ENCODE results near the gene TEAD2. TPM values are rescaled to one million over a fixed set of nuclear protein-coding genes. Genes with fewer than 3 reads are reported as not detected.

TEAD2 gene
- total RNA-seq, 1 donor from 2014 or later, result 58.2 TPM

GRCh38 chr19:49398931-49399330 lies 36.7 kb upstream of the TEAD2 start:
- Histone ChIP-seq H3K4me1 (ENCODE audit: insufficient read depth, low read length) (no peaks in the 10 kb centered on the region), H2AFZ (ENCODE audit: low read depth, low read length) (no peak overlapping the region), H3K27ac (ENCODE audit: low read depth, low read length) (no peak overlapping the region), H4K20me1 (ENCODE audit: insufficient read depth, low read length) (no peaks in the 10 kb centered on the region), H3K4me3 (ENCODE audit: insufficient read depth, low read depth, low read length) (no peak overlapping the region), H3K9ac (ENCODE audit: low read length) (no peak overlapping the region), H3K36me3 (ENCODE audit: insufficient read depth, low read length) (no peaks in the 10 kb centered on the region), H3K79me2 (ENCODE audit: insufficient read depth, low read length) (no peaks in the 10 kb centered on the region), H3K27me3 (ENCODE audit: insufficient read depth, low read length) (no peaks in the 10 kb centered on the region), H3K9me3 (ENCODE audit: insufficient read depth, low read depth, low read length) (no peaks in the 10 kb centered on the region), H3K4me2 (ENCODE audit: low read length) (no peak overlapping the region)
- no peak for TF ChIP-seq EZH2 (IDR thresholded peaks at IDR 0.05; ENCODE audit: insufficient read depth, low read length)
- TF ChIP-seq CTCF (IDR thresholded peaks at IDR 0.05; ENCODE audit: insufficient read depth, low read depth, low read length), result no peak
- no peak overlapping the region for H3K4me3 Mint-ChIP-seq (ENCODE audit: unreplicated experiment)
- H3K4me1 Mint-ChIP-seq (ENCODE audit: low read depth, unreplicated experiment), result peaks cover 7% of the 10 kb centered on the region
- no peaks in the 10 kb centered on the region for H3K36me3 Mint-ChIP-seq (ENCODE audit: low read depth, unreplicated experiment)
- no peak for DNase-seq (ENCODE audit: low read depth)
- H3K27ac Mint-ChIP-seq (ENCODE audit: unreplicated experiment), result no peak overlapping the region
- no peak for FAIRE-seq
- no peaks in the 10 kb centered on the region for H3K9me3 Mint-ChIP-seq (ENCODE audit: unreplicated experiment)
- peaks cover 34% of the 10 kb centered on the region for H3K27me3 Mint-ChIP-seq (ENCODE audit: low read depth, unreplicated experiment)

GRCh38 chr19:49398001-49398615 lies 35.9 kb upstream of the TEAD2 start:
- Mint-ChIP-seq H3K27me3 (ENCODE audit: low read depth, unreplicated experiment) (peaks cover 38% of the 10 kb centered on the region), H3K4me1 (ENCODE audit: low read depth, unreplicated experiment) (no peaks in the 10 kb centered on the region), H3K4me3 (ENCODE audit: unreplicated experiment) (no peak overlapping the region), H3K9me3 (ENCODE audit: unreplicated experiment) (no peaks in the 10 kb centered on the region), H3K36me3 (ENCODE audit: low read depth, unreplicated experiment) (no peaks in the 10 kb centered on the region), H3K27ac (ENCODE audit: unreplicated experiment) (no peak overlapping the region)
- FAIRE-seq (no peak), DNase-seq (ENCODE audit: low read depth) (no peak)
- H3K79me2 ChIP-seq (ENCODE audit: insufficient read depth, low read length), result no peaks in the 10 kb centered on the region
- no peaks in the 10 kb centered on the region for H3K9me3 ChIP-seq (ENCODE audit: insufficient read depth, low read depth, low read length)
- no peaks in the 10 kb centered on the region for H4K20me1 ChIP-seq (ENCODE audit: insufficient read depth, low read length)
- H3K36me3 ChIP-seq (ENCODE audit: insufficient read depth, low read length), result no peaks in the 10 kb centered on the region
- TF ChIP-seq CTCF (IDR thresholded peaks at IDR 0.05; ENCODE audit: insufficient read depth, low read depth, low read length) (no peak), EZH2 (IDR thresholded peaks at IDR 0.05; ENCODE audit: insufficient read depth, low read length) (no peak)
- no peak overlapping the region for H3K27ac ChIP-seq (ENCODE audit: low read depth, low read length)
- no peak overlapping the region for H2AFZ ChIP-seq (ENCODE audit: low read depth, low read length)
- H3K4me2 ChIP-seq (ENCODE audit: low read length), result no peak overlapping the region
- no peak overlapping the region for H3K4me3 ChIP-seq (ENCODE audit: insufficient read depth, low read depth, low read length)
- no peaks in the 10 kb centered on the region for H3K27me3 ChIP-seq (ENCODE audit: insufficient read depth, low read length)
- H3K9ac ChIP-seq (ENCODE audit: low read length), result no peak overlapping the region
- no peaks in the 10 kb centered on the region for H3K4me1 ChIP-seq (ENCODE audit: insufficient read depth, low read length)

GRCh38 chr19:49396738-49397505 lies 34.7 kb upstream of the TEAD2 start:
- DNase-seq (ENCODE audit: low read depth), result no peak
- Mint-ChIP-seq H3K36me3 (ENCODE audit: low read depth, unreplicated experiment) (no peaks in the 10 kb centered on the region), H3K9me3 (ENCODE audit: unreplicated experiment) (no peaks in the 10 kb centered on the region), H3K27me3 (ENCODE audit: low read depth, unreplicated experiment) (peaks cover 49% of the 10 kb centered on the region), H3K4me3 (ENCODE audit: unreplicated experiment) (no peak overlapping the region), H3K4me1 (ENCODE audit: low read depth, unreplicated experiment) (no peaks in the 10 kb centered on the region), H3K27ac (ENCODE audit: unreplicated experiment) (no peak overlapping the region)
- no peaks in the 10 kb centered on the region for H3K4me1 ChIP-seq (ENCODE audit: insufficient read depth, low read length)
- no peaks in the 10 kb centered on the region for H3K9me3 ChIP-seq (ENCODE audit: insufficient read depth, low read depth, low read length)
- H3K36me3 ChIP-seq (ENCODE audit: insufficient read depth, low read length), result no peaks in the 10 kb centered on the region
- no peak for FAIRE-seq
- peaks cover 2% of the 10 kb centered on the region for H3K27me3 ChIP-seq (ENCODE audit: insufficient read depth, low read length)
- no peak overlapping the region for H3K9ac ChIP-seq (ENCODE audit: low read length)
- no peak overlapping the region for H3K27ac ChIP-seq (ENCODE audit: low read depth, low read length)
- no peak overlapping the region for H3K4me2 ChIP-seq (ENCODE audit: low read length)
- H4K20me1 ChIP-seq (ENCODE audit: insufficient read depth, low read length), result no peaks in the 10 kb centered on the region
- H2AFZ ChIP-seq (ENCODE audit: low read depth, low read length), result no peak overlapping the region
- no peak overlapping the region for H3K4me3 ChIP-seq (ENCODE audit: insufficient read depth, low read depth, low read length)
- no peaks in the 10 kb centered on the region for H3K79me2 ChIP-seq (ENCODE audit: insufficient read depth, low read length)
- TF ChIP-seq EZH2 (IDR thresholded peaks at IDR 0.05; ENCODE audit: insufficient read depth, low read length), result no peak
- no peak for TF ChIP-seq CTCF (IDR thresholded peaks at IDR 0.05; ENCODE audit: insufficient read depth, low read depth, low read length)
